Fibroblast of skin of left quadriceps (primary cell): ENCODE results near the gene DNAJB13.

Experiments used
- DNase-seq, 2 experiments: peaks; one replicate each; pipeline ENCODE4 v3.0.0-alpha.2; 2013; ENCODE audit warnings: low read depth in 2 of 2

The DNAJB13 gene

GRCh38 chr11:73951797-73952196 lies 971 bp downstream of the DNAJB13 start:
- DNase-seq, result no peak

GRCh38 chr11:73956876-73957653 lies 6.2 kb downstream of the DNAJB13 start:
- no peak for DNase-seq

- DNase-seq, result no peak
Measured at GRCh38 chr11:73957654-73958361, 7.0 kb downstream of the DNAJB13 start.

- DNase-seq, result no peak
Measured at GRCh38 chr11:73958521-73959141, 7.8 kb downstream of the DNAJB13 start.

GRCh38 chr11:73961321-73961720 lies 10.5 kb downstream of the DNAJB13 start:
- no peak for DNase-seq

- no peak for DNase-seq
Measured at GRCh38 chr11:73962101-73962705, 11.4 kb downstream of the DNAJB13 start.

GRCh38 chr11:73963861-73964260 lies 13.0 kb downstream of the DNAJB13 start:
- no peak for DNase-seq

- no peak for DNase-seq
Measured at GRCh38 chr11:73965076-73965763, 14.4 kb downstream of the DNAJB13 start.

GRCh38 chr11:73965764-73966121 lies 14.9 kb downstream of the DNAJB13 start:
- DNase-seq, result no peak

- DNase-seq, result no peak
Measured at GRCh38 chr11:73968356-73968966, 17.6 kb downstream of the DNAJB13 start.

GRCh38 chr11:73969091-73969490 lies 18.3 kb downstream of the DNAJB13 start:
- no peak for DNase-seq

GRCh38 chr11:73969991-73970800 lies 19.4 kb downstream of the DNAJB13 start:
- no peak for DNase-seq

- DNase-seq, result no peak
Measured at GRCh38 chr11:73971175-73971719, 20.4 kb downstream of the DNAJB13 start.

GRCh38 chr11:73972187-73972586 lies 21.4 kb downstream of the DNAJB13 start:
- DNase-seq, result no peak

- no peak for DNase-seq
Measured at GRCh38 chr11:73972620-73973449, 22.0 kb downstream of the DNAJB13 start.

- DNase-seq, result no peak
Measured at GRCh38 chr11:73974604-73975478, 24.0 kb downstream of the DNAJB13 start.

GRCh38 chr11:73975479-73975757 lies 24.6 kb downstream of the DNAJB13 start:
- no peak for DNase-seq

- DNase-seq, result no peak
Measured at GRCh38 chr11:73976451-73977151, 25.8 kb downstream of the DNAJB13 start.
